ENCODE data around the gene BMERB1. TPM values are rescaled to one million over a fixed set of nuclear protein-coding genes. Genes with fewer than 3 reads are reported as not detected.
A peak's percentile ranks its signal among the peaks of the same experiment; 100 is the strongest.

The BMERB1 gene
- total and polyA plus RNA-seq, 2 experiments from 2014 or later: 17.3 to 28.1 TPM

GRCh38 chr16:15457958-15458357 lies 23.6 kb downstream of the BMERB1 start:
- Histone ChIP-seq H4K20me1 (replicated peaks; ENCODE audit: insufficient read depth) (no peaks in the 10 kb centered on the region), H3K27ac (ENCODE audit: low read depth) (no peak overlapping the region), H3K36me3 (ENCODE audit: insufficient read depth) (no peaks in the 10 kb centered on the region), H3K4me1 (ENCODE audit: insufficient read depth) (no peaks in the 10 kb centered on the region), H2AFZ (no peak overlapping the region), H3K79me2 (replicated peaks; ENCODE audit: insufficient read depth) (no peaks in the 10 kb centered on the region; the same call in 1 of the 2 replicates), H3K4me3 (no peak overlapping the region), H3K27me3 (ENCODE audit: insufficient read depth) (no peaks in the 10 kb centered on the region), H3K9me2 (ENCODE audit: insufficient read depth) (no peaks in the 10 kb centered on the region), H3K4me2 (no peak overlapping the region), H3F3A (replicated peaks; ENCODE audit: low read depth) (no peaks in the 10 kb centered on the region)
- Mint-ChIP-seq H3K9me3 (no peaks in the 10 kb centered on the region), H3K4me1 (no peaks in the 10 kb centered on the region), H3K27me3 (ENCODE audit: insufficient read depth, low read depth, poor library complexity) (peaks cover 9% of the 10 kb centered on the region), H3K27ac (no peak overlapping the region), H3K4me3 (no peak overlapping the region), H3K36me3 (ENCODE audit: low read depth) (no peaks in the 10 kb centered on the region)
- DNase-seq (ENCODE audit: low spot score): no peak
- ATAC-seq: no peak
- TF ChIP-seq ZNF331 (CRISPR knock-in tag; IDR thresholded peaks at IDR 0.05; ENCODE audit: low read depth) (no peak), CTCF (conservative IDR thresholded peaks at IDR 0.05; ENCODE audit: low read depth in 2 of 2) (peak in 1 of 2 experiments; percentile 30; a peak in 1 of 4 replicates)

GRCh38 chr16:15459791-15460190 lies 25.4 kb downstream of the BMERB1 start:
- H3K27me3 Mint-ChIP-seq (ENCODE audit: insufficient read depth, low read depth, poor library complexity): peaks cover 11% of the 10 kb centered on the region
- DNase-seq (ENCODE audit: low spot score): no peak

More at GRCh38 chr16:15459791-15460190, 25.4 kb downstream of the BMERB1 start:
- Histone ChIP-seq H3K36me3 (ENCODE audit: insufficient read depth) (no peaks in the 10 kb centered on the region), H3K27me3 (ENCODE audit: insufficient read depth) (no peaks in the 10 kb centered on the region), H3K4me3 (no peak overlapping the region), H3K4me1 (ENCODE audit: insufficient read depth) (no peaks in the 10 kb centered on the region), H2AFZ (no peak overlapping the region), H3K79me2 (replicated peaks; ENCODE audit: insufficient read depth) (no peaks in the 10 kb centered on the region; the same call in 1 of the 2 replicates), H3K4me2 (no peak overlapping the region), H3K27ac (ENCODE audit: low read depth) (no peak overlapping the region), H3K9me2 (ENCODE audit: insufficient read depth) (no peaks in the 10 kb centered on the region), H4K20me1 (replicated peaks; ENCODE audit: insufficient read depth) (no peaks in the 10 kb centered on the region), H3F3A (replicated peaks; ENCODE audit: low read depth) (no peaks in the 10 kb centered on the region)
- H3K27ac Mint-ChIP-seq: no peak overlapping the region
- H3K4me1 Mint-ChIP-seq: no peaks in the 10 kb centered on the region
- ATAC-seq: no peak
- H3K9me3 Mint-ChIP-seq: no peaks in the 10 kb centered on the region
- TF ChIP-seq EZH2phosphoT487 (IDR thresholded peaks at IDR 0.05; ENCODE audit: unreplicated experiment) (no peak), JUNB (IDR thresholded peaks at IDR 0.05; ENCODE audit: unreplicated experiment) (no peak), STAT1 (IDR thresholded peaks at IDR 0.05; ENCODE audit: unreplicated experiment) (no peak), CREB1 (CRISPR knock-in tag; IDR thresholded peaks at IDR 0.05; ENCODE audit: low read depth) (no peak), EZH2 (IDR thresholded peaks at IDR 0.05; ENCODE audit: low read depth, unreplicated experiment) (no peak), POLR2AphosphoS5 (IDR thresholded peaks at IDR 0.05; ENCODE audit: low read depth) (no peak), NANOG (IDR thresholded peaks at IDR 0.05; ENCODE audit: borderline replicate concordance) (no peak), CTCF (conservative IDR thresholded peaks at IDR 0.05; ENCODE audit: low read depth in 2 of 2) (no peak), REST (IDR thresholded peaks at IDR 0.05; ENCODE audit: unreplicated experiment) (no peak), ETS1 (IDR thresholded peaks at IDR 0.05) (no peak), ZNF114 (CRISPR knock-in tag; IDR thresholded peaks at IDR 0.05) (no peak)
- no peak overlapping the region for H3K4me3 Mint-ChIP-seq
- no peaks in the 10 kb centered on the region; the same call in 2 of the 3 replicates for H3K36me3 Mint-ChIP-seq (ENCODE audit: low read depth)
